ENCODE measurements around the gene RNF208. TPM values are rescaled to one million over a fixed set of nuclear protein-coding genes. Genes with fewer than 3 reads are reported as not detected.

RNF208 gene
- total and polyA plus RNA-seq, 2 of the 4 experiments (the other 2 are of a cell fraction): 1.2 TPM; not detected in 1

- H2AK5ac ChIP-seq (ENCODE audit: low read depth, low read length): no peak overlapping the region
- dilution Hi-C loops (cut with HindIII; ENCODE audit: low sequenced_read_pairs, unreplicated experiment) (no loop called here), in situ Hi-C loops (cut with MboI; ENCODE audit: low sequenced_read_pairs) (no loop called here), intact Hi-C loops (cut with micrococcal nuclease) (no loop called here)
- no peak overlapping the region for H2AFZ ChIP-seq (replicated peaks; ENCODE audit: low read length, poor library complexity)
- BruUV-seq (replicated peaks): no TSS peak
- H3K9me1 ChIP-seq (ENCODE audit: insufficient read depth, low read length): no peaks in the 10 kb centered on the region
- no peak overlapping the region for H3K4me3 ChIP-seq (ENCODE audit: insufficient read depth, low read depth, low read length)
- H3K18ac ChIP-seq (ENCODE audit: low read depth, low read length): no peak overlapping the region
- H4K8ac ChIP-seq (ENCODE audit: low read depth in 2 of 2, low read length in 2 of 2): no peak overlapping the region
- H3K4me1 ChIP-seq (ENCODE audit: control insufficient read depth, insufficient read depth, low read length): peaks cover 18% of the 10 kb centered on the region
- H2BK20ac ChIP-seq (ENCODE audit: low read depth, low read length): no peak overlapping the region
- H2BK120ac ChIP-seq (ENCODE audit: low read depth, low read length): no peak overlapping the region
- CTCF ChIA-PET: no interaction called here
- no peak overlapping the region for H2BK15ac ChIP-seq (ENCODE audit: low read depth, low read length)
- TF ChIP-seq RCOR1 (IDR thresholded peaks at IDR 0.05; ENCODE audit: insufficient replicate concordance, low read length) (no peak), NFE2L2 (IDR thresholded peaks at IDR 0.05; ENCODE audit: low read depth, low read length) (no peak), SMC3 (IDR thresholded peaks at IDR 0.05; ENCODE audit: low read depth, low read length) (no peak), RAD21 (IDR thresholded peaks at IDR 0.05; ENCODE audit: low read length) (no peak), ELK1 (IDR thresholded peaks at IDR 0.05; ENCODE audit: borderline replicate concordance, low read depth, low read length) (no peak), CEBPB (IDR thresholded peaks at IDR 0.05; ENCODE audit: low read depth, low read length) (no peak)
- no peak overlapping the region for H4K91ac ChIP-seq (ENCODE audit: insufficient read depth, low read depth, low read length)
- H2AK9ac ChIP-seq (replicated peaks; ENCODE audit: low read depth, low read length, poor library complexity): no peak overlapping the region
- 90% methylated on average over 2 of the region's 14 CpGs; no CpG with 5 or more reads in 1 of the 2 experiments for WGBS, 2 experiments (ENCODE audit: extremely low coverage in 2 of 2, insufficient read length in 1 of 2)
- no peak overlapping the region for H3K56ac ChIP-seq (ENCODE audit: extremely low read depth, insufficient read depth, low read length)
- H3K4ac ChIP-seq (ENCODE audit: low read depth, low read length): no peak overlapping the region
- no peak overlapping the region for H4K5ac ChIP-seq (ENCODE audit: low read depth, low read length)
- H3K27ac ChIP-seq (ENCODE audit: insufficient read depth, low read length): no peak overlapping the region
- peaks cover 26% of the 10 kb centered on the region for H3K36me3 ChIP-seq (ENCODE audit: control insufficient read depth, insufficient read depth, low read length)
- no peak overlapping the region for H3K4me2 ChIP-seq (ENCODE audit: low read depth, low read length)
- H3K14ac ChIP-seq (replicated peaks; ENCODE audit: low read depth, low read length): no peak overlapping the region
- H3K9ac ChIP-seq (ENCODE audit: low read depth, low read length): no peak overlapping the region
- no peaks in the 10 kb centered on the region for H3K9me3 ChIP-seq (ENCODE audit: control insufficient read depth, insufficient read depth, low read length)
- no peak overlapping the region for H3K23ac ChIP-seq (ENCODE audit: low read depth, low read length)
- POLR2A ChIA-PET (ENCODE audit: unreplicated experiment): no interaction called here
- ATAC-seq (ENCODE audit: low read depth) (no peak), DNase-seq (no peak)
- peaks cover 43% of the 10 kb centered on the region for H4K20me1 ChIP-seq (ENCODE audit: insufficient read depth, low read length)
- H3K79me1 ChIP-seq (ENCODE audit: low read depth in 1 of 2, low read length in 2 of 2): peaks cover 10 to 76% of the 10 kb centered on the region in 2 experiments
- H2BK5ac ChIP-seq (ENCODE audit: low read depth, low read length, poor library complexity, severe bottlenecking): no peak overlapping the region
- no peaks in the 10 kb centered on the region for H3K27me3 ChIP-seq (ENCODE audit: control insufficient read depth, insufficient read depth, low read length)
Measured at GRCh38 chr9:137193771-137194170, 28.3 kb downstream of the RNF208 start.
